K562 (cell line): Measurements from ENCODE around the gene MYOZ1. TPM values are rescaled to one million over a fixed set of nuclear protein-coding genes. Genes with fewer than 3 reads are reported as not detected.

ENCODE experiments used
- ADNP ChIP-seq: fragments of 200-800 bp; sonication (Bioruptor generic); IDR thresholded peaks from 2 replicates; pipeline ENCODE4 v1.6.1; 2016; ENCODE audit warnings: missing genetic modification characterization, missing compliant biosample characterization
- BACH1 ChIP-seq: fragments of 200-800 bp; sonication (Bioruptor generic); IDR thresholded peaks from 2 replicates; pipeline ENCODE4 v1.6.1; 2016; ENCODE audit warnings: missing genetic modification characterization, missing compliant biosample characterization
- DACH1 ChIP-seq: fragments of 450-650 bp; IDR thresholded peaks from 2 replicates; pipeline ENCODE4 v1.6.1; 2018; ENCODE audit not compliant: partially characterized antibody
- DPF2 ChIP-seq: fragments of 450-650 bp; IDR thresholded peaks from 2 replicates; pipeline ENCODE4 v1.6.1; 2016
- FOSL1 ChIP-seq: fragments of 200-800 bp; sonication (Bioruptor generic); conservative IDR thresholded peaks from 2 replicates; pipeline ENCODE4 v1.6.1; 2016; ENCODE audit warnings: missing genetic modification characterization, missing compliant biosample characterization
- HDAC3 ChIP-seq: fragments of 450-650 bp; IDR thresholded peaks from 2 replicates; pipeline ENCODE4 v1.6.1; 2018; ENCODE audit warnings: borderline replicate concordance, mild to moderate bottlenecking, moderate library complexity; ENCODE audit not compliant: partially characterized antibody
- HDGF ChIP-seq: fragments of 450-650 bp; IDR thresholded peaks from 2 replicates; pipeline ENCODE4 v1.6.1; 2016
- NR1H2 ChIP-seq: sonication (generic); formaldehyde crosslinking; IDR thresholded peaks from 2 replicates; pipeline ENCODE4 v1.4.0; 2020; ENCODE audit warnings: mild to moderate bottlenecking, missing genetic modification reagents
- SMARCC2 ChIP-seq: fragments of 450-650 bp; IDR thresholded peaks from 2 replicates; pipeline ENCODE4 v1.6.1; 2017; ENCODE audit warnings: antibody characterized with exemption, moderate library complexity, mild to moderate bottlenecking, low read depth
- SMARCE1 ChIP-seq: fragments of 450-650 bp; IDR thresholded peaks from 2 replicates; pipeline ENCODE4 v1.7.1; 2016; ENCODE audit warnings: mild to moderate bottlenecking
- SMC3 ChIP-seq: conservative IDR thresholded peaks from 2 replicates; pipeline ENCODE4 v1.6.1; 2011; ENCODE audit warnings: low read depth, low read length, improper control_type of control experiment; ENCODE audit not compliant: insufficient read depth
- TAL1 ChIP-seq: fragments of 450-650 bp; IDR thresholded peaks from 2 replicates; pipeline ENCODE4 v1.6.1; 2016; ENCODE audit warnings: mild to moderate bottlenecking
- VEZF1 ChIP-seq: fragments of 200-800 bp; sonication (Bioruptor generic); IDR thresholded peaks from 2 replicates; pipeline ENCODE4 v1.6.1; 2017; ENCODE audit warnings: missing genetic modification characterization, missing compliant biosample characterization
- ZFP30 ChIP-seq: fragments of 250-450 bp; sonication (Bioruptor Pico); IDR thresholded peaks from 2 replicates; pipeline ENCODE4 v1.8.0; 2022; ENCODE audit warnings: moderate library complexity, mild to moderate bottlenecking, inconsistent platforms, borderline replicate concordance
- ZNF165 ChIP-seq: fragments of 250-450 bp; sonication (Bioruptor Pico); IDR thresholded peaks from 2 replicates; pipeline ENCODE4 v1.4.0; 2020; ENCODE audit warnings: borderline replicate concordance
- polyA plus RNA-seq, 8 experiments: library from polyadenylated mRNA; depleted of rRNA in 4 of 8; stranded (reverse) in 5 of 8; unstranded in 3 of 8; fragments of >200 nt; fragmentation: Nextera tagmentation in 2 of 8; fragmentation: Illumina TruSeq in 1 of 8; extraction: Ambion mirVana in 2 of 8; extraction: Trizol in 1 of 8; gene quantifications; 2 replicates each; pipeline versions ENCODE4 v1.2.1 to v1.2.3, GENCODE V29; 2011 to 2014; ENCODE audit warnings: inconsistent platforms in 1 of 8, missing spikeins in 1 of 8
- total RNA-seq, 7 experiments: library from RNA; depleted of rRNA in 6 of 7; stranded (reverse); fragments of >200 nt in 6 of 7; fragmentation: Illumina TruSeq in 2 of 7; extraction: Trizol in 2 of 7; gene quantifications; 2 replicates each; pipeline versions ENCODE4 v1.2.1 to v1.2.3, GENCODE V29; 2011 to 2021; ENCODE audit warnings: low replicate concordance in 1 of 7
- TF ChIP-seq, protein P1 (sequence below): sonication (generic); formaldehyde crosslinking; IDR thresholded peaks from 2 replicates; pipeline ENCODE4 v1.8.1; 2022; ENCODE audit warnings: missing genetic modification reagents
- TF ChIP-seq, protein P2 (sequence below): fragments of 250-450 bp; sonication (Bioruptor Pico); IDR thresholded peaks from 2 replicates; pipeline ENCODE4 v1.4.0; 2020; ENCODE audit warnings: mild to moderate bottlenecking
- TF ChIP-seq, protein P3 (sequence below): sonication (generic); formaldehyde crosslinking; IDR thresholded peaks from 2 replicates; pipeline ENCODE4 v1.5.0; 2020; ENCODE audit warnings: missing genetic modification reagents
- TF ChIP-seq, protein P4 (sequence below): sonication (generic); formaldehyde crosslinking; IDR thresholded peaks from 2 replicates; pipeline ENCODE4 v1.8.1; 2022; ENCODE audit warnings: missing genetic modification reagents
- TF ChIP-seq, protein P5 (sequence below): fragments of 450-650 bp; IDR thresholded peaks from 2 replicates; pipeline ENCODE4 v1.6.1; 2018; ENCODE audit not compliant: partially characterized antibody

The MYOZ1 gene
- total and polyA plus RNA-seq, 9 of the 15 experiments (the other 6 are each of a cell fraction or from before 2014, with no cell fraction given): 0.03 to 0.18 (median 0.07) TPM; not detected in 5

DNA sequence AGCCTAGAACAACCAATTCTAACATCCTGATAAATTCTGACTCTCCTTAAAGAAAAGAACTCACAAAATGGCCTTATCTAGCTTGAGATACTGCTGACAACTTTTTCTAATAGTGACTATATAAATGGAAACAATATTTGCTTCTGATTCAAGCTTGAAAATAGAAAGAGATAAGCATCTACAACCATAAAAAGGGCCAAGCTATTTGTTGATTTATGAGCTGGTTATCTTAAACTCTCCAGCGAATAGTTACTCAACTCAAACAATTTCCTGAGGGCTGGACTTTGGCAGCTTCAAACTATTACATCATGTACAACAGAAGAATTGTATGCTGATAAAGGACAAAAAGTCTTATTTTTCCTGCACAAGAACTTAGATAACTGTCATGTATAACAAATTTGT, 54.7 kb downstream of the MYOZ1 start (continued):
- TF ChIP-seq, protein P1, sequence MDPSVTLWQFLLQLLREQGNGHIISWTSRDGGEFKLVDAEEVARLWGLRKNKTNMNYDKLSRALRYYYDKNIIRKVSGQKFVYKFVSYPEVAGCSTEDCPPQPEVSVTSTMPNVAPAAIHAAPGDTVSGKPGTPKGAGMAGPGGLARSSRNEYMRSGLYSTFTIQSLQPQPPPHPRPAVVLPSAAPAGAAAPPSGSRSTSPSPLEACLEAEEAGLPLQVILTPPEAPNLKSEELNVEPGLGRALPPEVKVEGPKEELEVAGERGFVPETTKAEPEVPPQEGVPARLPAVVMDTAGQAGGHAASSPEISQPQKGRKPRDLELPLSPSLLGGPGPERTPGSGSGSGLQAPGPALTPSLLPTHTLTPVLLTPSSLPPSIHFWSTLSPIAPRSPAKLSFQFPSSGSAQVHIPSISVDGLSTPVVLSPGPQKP (CRISPR knock-in tag): no peak
- TF ChIP-seq ADNP (tag) (no peak), HDGF (no peak), NR1H2 (CRISPR knock-in tag) (no peak), BACH1 (tag) (no peak), TAL1 (peak; percentile 51), VEZF1 (0 out of 2 replicates have a peak, but pooled peaks have one; percentile 35), ZNF165 (CRISPR knock-in tag) (no peak), HDAC3 (peak; percentile 67), SMARCC2 (peak; percentile 65; the same call in 1 of the 2 replicates), SMC3 (no peak), DPF2 (peak; percentile 89), ZFP30 (CRISPR knock-in tag) (no peak), FOSL1 (peak; percentile 69), DACH1 (no peak), SMARCE1 (peak; percentile 71; the same call in 1 of the 2 replicates)
- TF ChIP-seq, protein P2, sequence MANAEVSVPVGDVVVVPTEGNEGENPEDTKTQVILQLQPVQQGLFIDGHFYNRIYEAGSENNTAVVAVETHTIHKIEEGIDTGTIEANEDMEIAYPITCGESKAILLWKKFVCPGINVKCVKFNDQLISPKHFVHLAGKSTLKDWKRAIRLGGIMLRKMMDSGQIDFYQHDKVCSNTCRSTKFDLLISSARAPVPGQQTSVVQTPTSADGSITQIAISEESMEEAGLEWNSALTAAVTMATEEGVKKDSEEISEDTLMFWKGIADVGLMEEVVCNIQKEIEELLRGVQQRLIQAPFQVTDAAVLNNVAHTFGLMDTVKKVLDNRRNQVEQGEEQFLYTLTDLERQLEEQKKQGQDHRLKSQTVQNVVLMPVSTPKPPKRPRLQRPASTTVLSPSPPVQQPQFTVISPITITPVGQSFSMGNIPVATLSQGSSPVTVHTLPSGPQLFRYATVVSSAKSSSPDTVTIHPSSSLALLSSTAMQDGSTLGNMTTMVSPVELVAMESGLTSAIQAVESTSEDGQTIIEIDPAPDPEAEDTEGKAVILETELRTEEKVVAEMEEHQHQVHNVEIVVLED (CRISPR knock-in tag): no peak
- TF ChIP-seq, protein P3, sequence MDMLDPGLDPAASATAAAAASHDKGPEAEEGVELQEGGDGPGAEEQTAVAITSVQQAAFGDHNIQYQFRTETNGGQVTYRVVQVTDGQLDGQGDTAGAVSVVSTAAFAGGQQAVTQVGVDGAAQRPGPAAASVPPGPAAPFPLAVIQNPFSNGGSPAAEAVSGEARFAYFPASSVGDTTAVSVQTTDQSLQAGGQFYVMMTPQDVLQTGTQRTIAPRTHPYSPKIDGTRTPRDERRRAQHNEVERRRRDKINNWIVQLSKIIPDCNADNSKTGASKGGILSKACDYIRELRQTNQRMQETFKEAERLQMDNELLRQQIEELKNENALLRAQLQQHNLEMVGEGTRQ (CRISPR knock-in tag): no peak
- TF ChIP-seq, protein P4, sequence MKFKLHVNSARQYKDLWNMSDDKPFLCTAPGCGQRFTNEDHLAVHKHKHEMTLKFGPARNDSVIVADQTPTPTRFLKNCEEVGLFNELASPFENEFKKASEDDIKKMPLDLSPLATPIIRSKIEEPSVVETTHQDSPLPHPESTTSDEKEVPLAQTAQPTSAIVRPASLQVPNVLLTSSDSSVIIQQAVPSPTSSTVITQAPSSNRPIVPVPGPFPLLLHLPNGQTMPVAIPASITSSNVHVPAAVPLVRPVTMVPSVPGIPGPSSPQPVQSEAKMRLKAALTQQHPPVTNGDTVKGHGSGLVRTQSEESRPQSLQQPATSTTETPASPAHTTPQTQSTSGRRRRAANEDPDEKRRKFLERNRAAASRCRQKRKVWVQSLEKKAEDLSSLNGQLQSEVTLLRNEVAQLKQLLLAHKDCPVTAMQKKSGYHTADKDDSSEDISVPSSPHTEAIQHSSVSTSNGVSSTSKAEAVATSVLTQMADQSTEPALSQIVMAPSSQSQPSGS: no peak
- TF ChIP-seq, protein P5, sequence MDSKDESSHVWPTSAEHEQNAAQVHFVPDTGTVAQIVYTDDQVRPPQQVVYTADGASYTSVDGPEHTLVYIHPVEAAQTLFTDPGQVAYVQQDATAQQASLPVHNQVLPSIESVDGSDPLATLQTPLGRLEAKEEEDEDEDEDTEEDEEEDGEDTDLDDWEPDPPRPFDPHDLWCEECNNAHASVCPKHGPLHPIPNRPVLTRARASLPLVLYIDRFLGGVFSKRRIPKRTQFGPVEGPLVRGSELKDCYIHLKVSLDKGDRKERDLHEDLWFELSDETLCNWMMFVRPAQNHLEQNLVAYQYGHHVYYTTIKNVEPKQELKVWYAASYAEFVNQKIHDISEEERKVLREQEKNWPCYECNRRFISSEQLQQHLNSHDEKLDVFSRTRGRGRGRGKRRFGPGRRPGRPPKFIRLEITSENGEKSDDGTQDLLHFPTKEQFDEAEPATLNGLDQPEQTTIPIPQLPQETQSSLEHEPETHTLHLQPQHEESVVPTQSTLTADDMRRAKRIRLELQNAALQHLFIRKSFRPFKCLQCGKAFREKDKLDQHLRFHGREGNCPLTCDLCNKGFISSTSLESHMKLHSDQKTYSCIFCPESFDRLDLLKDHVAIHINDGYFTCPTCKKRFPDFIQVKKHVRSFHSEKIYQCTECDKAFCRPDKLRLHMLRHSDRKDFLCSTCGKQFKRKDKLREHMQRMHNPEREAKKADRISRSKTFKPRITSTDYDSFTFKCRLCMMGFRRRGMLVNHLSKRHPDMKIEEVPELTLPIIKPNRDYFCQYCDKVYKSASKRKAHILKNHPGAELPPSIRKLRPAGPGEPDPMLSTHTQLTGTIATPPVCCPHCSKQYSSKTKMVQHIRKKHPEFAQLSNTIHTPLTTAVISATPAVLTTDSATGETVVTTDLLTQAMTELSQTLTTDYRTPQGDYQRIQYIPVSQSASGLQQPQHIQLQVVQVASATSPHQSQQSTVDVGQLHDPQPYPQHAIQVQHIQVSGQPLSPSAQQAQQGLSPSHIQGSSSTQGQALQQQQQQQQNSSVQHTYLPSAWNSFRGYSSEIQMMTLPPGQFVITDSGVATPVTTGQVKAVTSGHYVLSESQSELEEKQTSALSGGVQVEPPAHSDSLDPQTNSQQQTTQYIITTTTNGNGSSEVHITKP: no peak
